Limb (tissue), 2 donors: Measurements from ENCODE around the gene RAD50.
"Not testable (repeated sequence)": the region's sequence is repeated elsewhere in the genome, so short reads cannot be mapped to it uniquely, and the experiment has no call there.

Source experiments
- DNase-seq, 2 donors: peaks; one replicate each; pipeline ENCODE4 v3.0.0-alpha.2; 2016; ENCODE audit errors: extremely low spot score in 2 of 2

Gene RAD50

DNA sequence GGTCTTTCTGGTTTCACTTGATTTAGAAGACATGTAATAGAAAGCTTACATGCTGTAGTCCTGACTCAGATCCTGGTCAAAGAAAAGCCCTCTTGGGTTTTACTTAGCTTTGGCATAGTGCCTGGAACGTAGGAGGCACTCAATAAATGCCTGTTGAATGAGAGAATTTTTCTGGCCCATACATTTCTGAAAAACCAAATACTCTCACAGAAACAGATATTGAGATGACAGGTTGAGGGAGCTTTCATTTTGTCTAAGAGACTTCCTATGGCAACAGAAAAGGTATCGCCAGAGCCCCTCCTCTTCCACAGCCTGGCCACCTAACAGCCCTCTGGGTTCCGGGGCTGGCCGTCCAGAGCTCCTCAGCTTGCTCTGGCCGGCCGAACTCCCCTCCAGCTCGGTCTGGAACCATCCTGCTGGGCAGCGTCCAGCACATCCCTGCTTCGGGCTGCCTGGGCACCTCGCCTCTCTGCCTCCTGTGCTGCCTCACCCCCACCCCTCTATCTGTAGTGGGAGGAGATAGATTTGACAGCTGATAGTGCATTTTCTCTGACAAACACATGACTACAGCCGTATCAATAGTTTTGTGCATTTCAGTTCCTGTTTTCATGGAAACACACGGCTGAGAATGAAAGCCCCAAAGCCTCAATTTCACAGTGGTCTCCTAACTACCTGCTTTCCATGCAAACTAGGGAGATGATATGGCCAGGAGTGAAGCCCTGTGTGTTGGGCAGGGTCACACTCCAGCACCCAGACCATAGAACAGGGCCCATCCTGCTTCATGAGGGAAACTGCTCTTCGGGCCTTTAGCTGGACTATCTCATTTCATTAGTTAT is 118.1 kb downstream of the RAD50 start:
- no peak for DNase-seq

DNA sequence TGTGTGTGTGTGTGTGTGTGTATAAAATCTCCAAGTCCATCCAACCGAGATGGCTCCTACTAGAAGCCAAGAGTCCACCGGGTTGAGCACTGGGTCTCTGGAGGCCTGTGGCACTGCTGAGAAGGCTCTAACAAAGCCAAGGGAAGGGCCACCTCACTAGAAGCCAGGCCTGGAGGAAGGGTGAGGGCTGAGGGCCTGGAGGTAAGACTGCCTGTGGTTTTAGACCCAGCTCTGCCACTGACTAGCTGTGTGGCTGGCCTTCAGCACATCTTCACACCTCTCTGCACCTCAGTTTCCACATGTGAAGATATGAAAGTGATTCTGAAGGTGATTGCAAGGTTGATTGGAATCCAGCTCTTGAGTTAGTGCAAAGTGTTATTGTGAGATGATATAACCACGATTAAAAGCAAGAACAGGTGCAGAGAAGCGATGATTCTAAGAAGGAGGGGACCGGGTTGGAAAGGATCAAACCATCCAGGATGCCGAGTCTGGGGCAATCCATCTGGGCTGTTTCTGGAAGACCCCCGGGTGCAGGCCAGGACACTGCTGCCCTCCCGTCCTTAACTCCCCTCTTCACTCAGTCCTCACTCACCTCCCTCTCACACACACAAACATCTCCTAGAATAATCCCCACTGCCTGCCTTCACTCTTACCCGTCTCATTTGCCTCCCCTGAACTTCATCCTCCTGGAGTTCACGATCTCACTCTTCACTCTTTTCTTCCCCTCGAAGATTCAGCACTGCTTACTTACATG is 119.3 kb downstream of the RAD50 start:
- DNase-seq = no peak

- no peak for DNase-seq
Measured at GRCh38 chr5:132677191-132677590, 120.4 kb downstream of the RAD50 start.

GRCh38 chr5:132677682-132678400 is 121.1 kb downstream of the RAD50 start:
- DNase-seq = no peak

DNA sequence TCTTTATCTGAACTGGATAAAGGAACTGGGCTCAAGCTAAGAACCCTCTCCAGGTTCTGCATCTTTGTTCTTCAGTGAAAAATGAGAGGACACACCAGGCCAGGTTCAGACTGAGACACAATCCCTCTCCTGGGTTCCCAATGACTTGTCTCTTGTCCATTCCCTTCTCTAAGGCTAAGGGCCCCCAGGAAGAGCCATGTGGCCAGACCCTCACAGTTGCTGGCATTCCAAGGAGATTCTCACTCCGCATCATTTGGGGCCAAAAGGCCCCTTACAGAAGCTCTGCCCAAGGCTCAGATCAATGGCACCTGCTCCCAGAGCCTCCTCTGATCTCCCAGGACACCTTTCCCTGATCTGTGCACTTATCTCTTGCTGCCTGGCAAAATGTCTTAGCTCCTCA is 122.0 kb downstream of the RAD50 start:
- no peak for DNase-seq

DNA sequence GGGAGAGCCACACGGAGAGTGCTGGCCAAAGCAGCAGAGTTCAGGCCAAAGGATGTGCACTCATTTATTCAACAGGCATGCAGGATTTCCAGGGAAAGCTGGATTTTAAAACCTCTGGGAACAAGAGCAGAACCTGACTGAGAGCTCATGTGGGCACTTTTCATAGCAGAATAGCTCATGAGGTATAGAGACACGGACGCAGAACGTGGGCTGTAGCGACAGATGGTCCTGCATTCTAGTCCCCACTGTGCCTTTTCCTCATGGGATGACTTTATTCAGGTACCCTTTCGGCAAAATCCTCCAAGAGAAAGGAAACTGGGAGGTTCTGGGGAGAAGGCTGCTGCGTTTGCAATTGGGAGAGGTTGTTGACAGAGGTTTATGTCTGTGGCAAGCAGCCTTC is 122.4 kb downstream of the RAD50 start:
- no peak for DNase-seq

DNA sequence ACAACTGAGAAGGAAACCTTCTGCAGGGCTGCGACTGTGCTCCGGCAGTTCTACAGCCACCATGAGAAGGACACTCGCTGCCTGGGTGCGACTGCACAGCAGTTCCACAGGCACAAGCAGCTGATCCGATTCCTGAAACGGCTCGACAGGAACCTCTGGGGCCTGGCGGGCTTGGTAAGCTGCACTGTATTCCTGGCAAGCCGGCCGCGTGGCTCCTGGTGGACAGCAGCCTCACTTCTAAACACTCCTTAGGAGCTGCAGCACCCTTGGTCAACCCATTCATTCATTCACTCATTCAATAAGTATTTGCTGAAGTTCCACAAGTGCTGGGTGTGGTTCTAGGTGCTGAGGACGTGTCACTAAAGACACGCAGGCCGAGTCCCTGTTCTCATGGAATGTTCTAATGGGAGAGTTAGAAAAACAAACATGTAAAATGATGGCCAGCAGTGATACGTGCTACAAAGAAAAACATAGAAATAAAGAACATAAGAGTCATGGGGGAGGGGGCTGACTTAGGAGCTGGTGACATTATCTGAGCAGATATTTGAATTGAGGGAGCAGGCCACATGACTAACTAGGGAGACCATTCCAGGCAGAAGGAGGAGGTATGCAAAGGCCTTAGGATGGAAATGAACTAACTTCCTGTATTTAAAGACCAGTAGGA is 123.1 kb downstream of the RAD50 start:
- no peak for DNase-seq

GRCh38 chr5:132680780-132681475 is 124.2 kb downstream of the RAD50 start:
- DNase-seq = no peak

DNA sequence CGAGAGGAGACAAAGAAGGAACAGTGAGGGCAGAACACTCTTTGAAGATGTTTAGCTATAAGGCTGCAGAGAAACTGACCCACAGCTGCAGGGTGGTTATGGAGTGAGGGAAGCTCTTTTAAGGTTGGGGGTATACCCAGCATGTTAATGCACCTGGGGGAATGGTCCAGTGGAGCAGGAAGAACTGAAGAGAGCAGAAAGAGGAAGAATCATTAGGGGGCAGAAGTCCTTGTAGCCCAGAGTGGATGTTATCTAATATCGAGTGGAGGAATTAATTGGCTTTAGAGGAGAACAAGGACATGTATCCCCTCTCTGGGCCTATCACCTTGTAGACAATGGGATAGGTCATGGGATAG is 124.7 kb downstream of the RAD50 start:
- no peak for DNase-seq

GRCh38 chr5:132681983-132682382 is 125.2 kb downstream of the RAD50 start:
- no peak for DNase-seq

GRCh38 chr5:132684491-132684890 is 127.7 kb downstream of the RAD50 start:
- no peak for DNase-seq

DNA sequence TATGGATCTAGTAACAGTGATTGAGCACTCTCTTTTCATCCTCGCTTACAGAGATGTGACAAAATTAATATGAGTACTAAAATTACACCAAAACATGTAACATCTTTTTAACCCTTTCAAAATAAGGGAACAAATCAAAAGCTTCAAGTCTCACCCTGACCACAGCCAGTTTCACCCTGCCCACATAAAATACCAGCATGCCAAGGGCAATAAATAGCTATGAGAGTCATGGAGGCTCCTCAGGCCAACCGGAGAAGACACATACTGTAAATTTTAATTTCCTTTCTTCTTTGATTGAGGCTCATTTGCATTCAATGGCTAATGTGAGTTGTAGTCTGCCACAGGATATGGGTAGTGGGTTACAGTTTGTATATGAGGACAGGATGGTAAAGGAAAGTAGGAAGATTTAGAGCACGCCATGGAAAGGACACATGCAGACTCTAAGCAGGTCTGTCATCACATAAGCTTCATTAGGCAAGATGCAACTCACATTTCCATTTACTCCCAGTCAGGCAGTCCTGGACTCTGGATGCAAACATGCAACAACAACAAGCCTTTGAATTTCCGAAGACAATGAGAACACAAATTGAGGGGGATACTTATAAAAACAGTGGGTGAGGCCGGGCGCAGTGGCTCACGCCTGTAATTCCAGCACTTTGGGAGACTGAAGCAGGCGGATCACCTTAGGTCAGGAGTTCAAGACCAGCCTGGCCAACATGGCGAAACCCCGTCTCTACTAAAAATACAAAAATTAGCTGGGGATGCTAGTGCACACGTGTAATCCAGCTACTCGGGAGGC is 128.3 kb downstream of the RAD50 start:
- no peak for DNase-seq

DNA sequence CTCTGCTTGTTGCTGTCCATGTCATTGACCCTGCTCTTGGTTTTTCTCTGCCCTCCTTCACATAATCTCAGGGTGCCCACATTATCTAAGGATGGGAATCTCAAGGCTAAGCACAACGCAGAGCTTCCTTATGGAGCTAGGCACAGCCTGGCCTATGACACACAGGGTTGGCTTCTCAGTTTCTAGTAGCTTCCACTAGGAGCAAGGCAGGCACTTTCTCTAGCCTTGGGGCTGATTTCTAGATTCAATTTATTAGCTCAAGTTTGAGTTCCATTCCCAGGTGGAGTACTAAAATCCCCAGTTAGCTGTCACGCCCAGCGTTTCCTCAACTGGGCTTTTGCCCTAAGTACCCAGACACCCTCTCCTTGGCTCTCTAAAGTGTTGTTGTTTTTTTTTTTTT is 129.4 kb downstream of the RAD50 start:
- DNase-seq = no peak

DNA sequence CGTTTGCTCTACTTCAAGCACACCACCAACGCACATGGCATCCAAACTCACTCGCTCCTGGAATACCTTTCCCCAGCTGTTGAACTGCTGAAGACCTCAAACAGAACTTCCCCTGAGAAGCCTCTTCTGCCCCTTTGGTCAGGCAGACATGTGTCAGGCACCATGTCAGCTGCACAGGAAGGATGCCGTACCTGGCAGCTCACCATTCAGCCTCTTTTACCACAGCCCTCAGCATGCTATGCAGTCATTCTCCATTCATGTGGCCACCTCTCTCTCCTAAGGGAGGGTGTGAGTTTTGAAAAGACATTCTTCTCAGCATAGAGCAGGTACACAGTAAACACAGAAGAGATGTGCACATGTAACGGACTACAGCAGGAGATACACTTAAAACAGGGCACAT is 131.2 kb downstream of the RAD50 start:
- no peak for DNase-seq

GRCh38 chr5:132688536-132689339 is 132.0 kb downstream of the RAD50 start:
- DNase-seq = no peak

GRCh38 chr5:132689513-132689912 is 132.7 kb downstream of the RAD50 start:
- DNase-seq = no peak

DNA sequence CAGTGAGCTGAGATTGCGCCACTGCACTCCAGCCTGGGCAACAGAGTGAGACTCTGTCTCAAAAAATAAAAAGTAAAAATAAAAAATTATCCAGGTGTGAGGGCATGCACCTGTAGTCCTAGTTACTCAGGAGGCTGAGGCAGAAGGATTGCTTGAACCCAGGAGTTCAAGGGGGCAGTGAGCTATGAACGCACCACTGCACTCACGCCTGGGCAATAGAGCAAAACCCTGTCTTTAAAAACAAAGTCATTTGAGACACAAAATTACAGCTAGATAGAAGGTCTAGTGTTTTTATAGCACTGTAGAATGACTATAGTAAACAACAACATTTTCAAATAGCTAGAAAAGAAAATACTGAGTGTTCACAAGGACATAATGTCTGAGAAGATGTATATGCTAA is 133.4 kb downstream of the RAD50 start:
- no peak for DNase-seq

GRCh38 chr5:132691755-132692631 is 135.2 kb downstream of the RAD50 start:
- not testable (repeated sequence) for DNase-seq

DNA sequence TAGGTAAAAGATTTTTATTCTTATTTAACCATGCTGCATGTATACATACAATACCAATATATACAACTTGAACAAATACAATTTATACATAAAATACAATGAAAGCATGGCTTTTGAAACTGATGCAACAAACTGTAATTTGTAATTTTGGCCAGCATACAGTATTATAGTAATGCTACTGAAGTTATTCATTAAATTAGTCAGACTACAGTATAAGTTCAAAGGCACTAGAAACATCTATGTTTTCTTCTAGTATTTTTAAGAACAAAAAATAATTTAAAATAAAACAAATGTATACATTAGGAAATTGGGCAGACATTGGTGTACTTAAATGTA is 135.8 kb downstream of the RAD50 start:
- no peak for DNase-seq
